OCI-LY7 (cell line): ENCODE measurements around the gene SLC12A3. TPM values are rescaled to one million over a fixed set of nuclear protein-coding genes. Genes with fewer than 3 reads are reported as not detected.
A peak's percentile ranks its signal among the peaks of the same experiment; 100 is the strongest.

Experiments used
- BruUV-seq: library from RNA; stranded (reverse); fragments of 400-500 nt; replicated peaks from 2 replicates; lab custom pipeline; 2021; lab: Mats Ljungman, UMichigan
- CTCF ChIA-PET: fragments of 300-600 bp; sonication (Branson Sonifier 250); formaldehyde crosslinking; loops from one replicate; lab custom pipeline; 2022; ENCODE audit warnings: antibody characterized with exemption; ENCODE audit not compliant: unreplicated experiment; lab: Charles Lee
- POLR2A ChIA-PET: fragments of 300-600 bp; sonication (Branson Sonifier 250); formaldehyde crosslinking; loops from one replicate; lab custom pipeline; 2022; ENCODE audit warnings: antibody characterized with exemption; lab: Charles Lee
- DNase-seq: peaks from one replicate; pipeline ENCODE4 v3.0.0-alpha.2; 2015; ENCODE audit warnings: low spot score
- H2AFZ ChIP-seq: fragments of 200-600 bp; sonication (generic), shearing (Covaris generic); 2 replicates; pipeline ENCODE4 v1.6.1; 2014; ENCODE audit warnings: mild to moderate bottlenecking, antibody characterized with exemption, low read length, moderate library complexity
- H3K27ac ChIP-seq: fragments of 200-600 bp; sonication (generic); 2 replicates; pipeline ENCODE4 v1.5.1; 2014; ENCODE audit warnings: mixed run types, low read depth, mild to moderate bottlenecking, moderate library complexity, low read length, inconsistent platforms; ENCODE audit not compliant: poor library complexity, severe bottlenecking
- H3K36me3 ChIP-seq: fragments of 200-600 bp; sonication (generic); 2 replicates; pipeline ENCODE4 v1.6.1; 2014; ENCODE audit warnings: mild to moderate bottlenecking, antibody characterized with exemption, low read length, moderate library complexity, mixed read lengths; ENCODE audit not compliant: insufficient read depth
- H3K4me1 ChIP-seq: fragments of 200-600 bp; sonication (generic); 2 replicates; pipeline ENCODE4 v1.5.1; 2014; ENCODE audit warnings: mild to moderate bottlenecking, low read length; ENCODE audit not compliant: insufficient read depth, poor library complexity, severe bottlenecking
- H3K4me2 ChIP-seq: fragments of 200-600 bp; sonication (generic); 2 replicates; pipeline ENCODE4 v1.6.1; 2014; ENCODE audit warnings: mild to moderate bottlenecking, low read length
- H3K4me3 ChIP-seq: fragments of 200-600 bp; sonication (generic); 2 replicates; pipeline ENCODE4 v1.5.1; 2014; ENCODE audit warnings: mild to moderate bottlenecking, low read depth, low read length; ENCODE audit not compliant: poor library complexity, severe bottlenecking
- H3K79me2 ChIP-seq: fragments of 200-600 bp; sonication (generic); 2 replicates; pipeline ENCODE4 v1.6.1; 2016; ENCODE audit warnings: low read depth, mild to moderate bottlenecking, low read length, moderate library complexity, mixed read lengths; ENCODE audit not compliant: insufficient read depth
- H3K9me2 ChIP-seq: fragments of 200-600 bp; sonication (generic); 2 replicates; pipeline ENCODE4 v1.6.1; 2016; ENCODE audit warnings: mild to moderate bottlenecking, low read length, mixed read lengths; ENCODE audit not compliant: insufficient read depth
- H3K9me3 ChIP-seq: fragments of 200-600 bp; sonication (generic); 2 replicates; pipeline ENCODE4 v1.6.1; 2014; ENCODE audit warnings: mild to moderate bottlenecking, mixed run types, low read length, mixed read lengths
- H4K20me1 ChIP-seq: fragments of 200-600 bp; sonication (generic); 2 replicates; pipeline ENCODE4 v1.6.1; 2014; ENCODE audit warnings: mild to moderate bottlenecking, antibody characterized with exemption, low read length, moderate library complexity, mixed read lengths; ENCODE audit not compliant: insufficient read depth
- CTCF ChIP-seq: fragments of 200-600 bp; sonication (generic); conservative IDR thresholded peaks from 2 replicates; pipeline ENCODE4 v1.5.1; 2014; ENCODE audit warnings: mild to moderate bottlenecking, antibody characterized with exemption, low read length, moderate library complexity, mixed read lengths
- EZH2phosphoT487 ChIP-seq: fragments of 200-600 bp; sonication (generic); IDR thresholded peaks from 2 replicates; pipeline ENCODE4 v1.6.1; 2018; ENCODE audit warnings: low read depth, borderline replicate concordance, mild to moderate bottlenecking, mixed run types, antibody characterized with exemption, low read length, moderate library complexity, mixed read lengths
- intact Hi-C: fragments of 100-400 bp; cut with micrococcal nuclease; formaldehyde crosslinking; loops from one replicate; pipeline ENCODE4 v1.10.0; 2022; ENCODE audit not compliant: unreplicated experiment
- total RNA-seq, 2 experiments: library from RNA; depleted of rRNA in 1 of 2; stranded (reverse); fragments of >200 nt in 1 of 2; shearing (Covaris generic) in 1 of 2; gene quantifications; 2 replicates each; pipeline ENCODE4 v1.2.3, GENCODE V29; 2014 to 2022

The SLC12A3 gene
- total RNA-seq, 2 experiments from 2014 or later: 0.25 to 0.88 TPM

GRCh38 chr16:56865394-56866062 lies 521 bp downstream of the SLC12A3 start:
- Histone ChIP-seq H2AFZ (no peak overlapping the region), H3K4me1 (peaks cover 55% of the 10 kb centered on the region), H3K79me2 (no peaks in the 10 kb centered on the region), H3K9me3 (no peaks in the 10 kb centered on the region), H4K20me1 (no peaks in the 10 kb centered on the region), H3K36me3 (no peaks in the 10 kb centered on the region), H3K4me2 (no peak overlapping the region), H3K27ac (no peak overlapping the region), H3K9me2 (no peaks in the 10 kb centered on the region), H3K4me3 (no peak overlapping the region)
- POLR2A ChIA-PET: interaction anchor here (0.6 to 1.0 kb wide), 3 partner anchors 11 to 73 kb away, joined by 3 to 4 read pairs (median 3); no protein-coding TSS in a partner anchor
- no peak for DNase-seq
- CTCF ChIA-PET: interaction anchor here (0.6 kb wide), 1 partner anchor 55 kb away, joined by 3 read pairs; no protein-coding TSS in a partner anchor
- no TSS peak for BruUV-seq
- intact Hi-C loops: loop anchor here (2.0 kb wide), 1 partner anchor 23 kb away; no protein-coding TSS in a partner anchor
- TF ChIP-seq EZH2phosphoT487 (no peak), CTCF (no peak)

GRCh38 chr16:56866955-56867830 lies 2.2 kb downstream of the SLC12A3 start:
- ChIA-PET CTCF (interaction anchor here (0.7 to 1.5 kb wide), 8 partner anchors 10 to 106 kb away, joined by 3 to 12 read pairs (median 3); no protein-coding TSS in a partner anchor), POLR2A (interaction anchor here (0.5 to 3.9 kb wide), 8 partner anchors 13 to 1415 kb away, joined by 3 to 20 read pairs (median 3); no protein-coding TSS in a partner anchor)
- H3K27ac ChIP-seq: no peak overlapping the region
- DNase-seq: peak; percentile 82
- no TSS peak for BruUV-seq
- TF ChIP-seq EZH2phosphoT487 (no peak), CTCF (peak; percentile 96)
- H3K36me3 ChIP-seq: no peaks in the 10 kb centered on the region
- no peaks in the 10 kb centered on the region for H3K79me2 ChIP-seq
- H4K20me1 ChIP-seq: no peaks in the 10 kb centered on the region
- H3K4me2 ChIP-seq: peak overlapping the region; percentile 41
- no peaks in the 10 kb centered on the region for H3K9me3 ChIP-seq
- peak overlapping the region; percentile 91 for H2AFZ ChIP-seq
- H3K4me1 ChIP-seq: peaks cover 44% of the 10 kb centered on the region
- H3K4me3 ChIP-seq: no peak overlapping the region
- no peaks in the 10 kb centered on the region for H3K9me2 ChIP-seq
- intact Hi-C loops: loop anchor here (1.0 to 2.0 kb wide), 3 partner anchors 22 to 84 kb away; partner anchors contain the start of gene HERPUD1
